Measurements from ENCODE around the gene PRR18. TPM values are rescaled to one million over a fixed set of nuclear protein-coding genes. Genes with fewer than 3 reads are reported as not detected.

The PRR18 gene
- total RNA-seq, 1 donor from 2014 or later = not detected

DNA sequence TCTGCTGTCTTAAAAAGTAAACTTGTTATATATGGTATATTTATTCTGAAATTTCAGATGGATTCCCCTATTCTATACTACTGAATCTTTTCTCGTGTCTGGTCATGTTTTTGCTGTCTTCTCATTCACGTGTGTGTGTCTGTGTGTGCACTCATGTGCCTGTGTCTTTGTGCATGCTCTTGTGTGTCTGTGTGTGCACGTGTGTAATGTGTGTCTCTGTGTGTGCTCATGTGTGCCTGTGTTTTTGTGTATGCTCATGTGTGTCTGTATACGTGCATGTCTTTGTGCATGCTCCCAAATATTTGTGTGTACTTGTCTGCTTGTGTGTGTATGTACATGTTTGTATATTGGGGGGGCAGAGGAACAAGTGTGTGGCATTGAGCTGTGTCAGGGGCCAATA lies 34.0 kb downstream of the PRR18 start:
- Mint-ChIP-seq H3K27me3 (ENCODE audit: unreplicated experiment) (peaks cover 29% of the 10 kb centered on the region), H3K36me3 (ENCODE audit: unreplicated experiment) (no peaks in the 10 kb centered on the region)

DNA sequence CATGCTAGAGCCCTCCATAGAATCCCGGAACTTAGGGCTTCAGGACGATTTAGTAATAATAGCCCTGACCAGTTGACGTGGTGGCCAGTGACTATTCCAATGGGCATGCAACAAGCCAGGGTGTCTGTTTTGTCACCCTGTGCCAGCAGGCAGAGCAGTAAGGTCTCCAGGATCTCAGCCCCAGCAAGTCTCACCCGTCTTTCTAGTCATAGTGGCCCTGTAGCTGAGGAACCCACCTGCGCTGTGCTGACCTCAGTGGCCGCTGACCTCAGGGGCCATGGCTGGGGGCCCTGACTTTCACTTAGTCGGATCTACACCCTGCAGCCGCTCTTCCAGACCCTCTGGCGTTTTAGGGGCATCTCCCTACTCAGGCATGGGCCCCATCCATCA lies 36.8 kb downstream of the PRR18 start:
- TF ChIP-seq CTCF (IDR thresholded peaks at IDR 0.05) = no peak
- H3K27ac Mint-ChIP-seq (ENCODE audit: unreplicated experiment) = no peak overlapping the region
- H3K27me3 Mint-ChIP-seq (ENCODE audit: unreplicated experiment) = peaks cover 23% of the 10 kb centered on the region

More for the DNA sequence above, 34.0 kb downstream of the PRR18 start:
- Mint-ChIP-seq H3K4me3 (ENCODE audit: unreplicated experiment) (no peak overlapping the region), H3K4me1 (ENCODE audit: unreplicated experiment) (no peaks in the 10 kb centered on the region), H3K9me3 (ENCODE audit: unreplicated experiment) (no peaks in the 10 kb centered on the region), H3K27ac (ENCODE audit: unreplicated experiment) (no peak overlapping the region)
- no peak for TF ChIP-seq CTCF (IDR thresholded peaks at IDR 0.05)
- DNase-seq (ENCODE audit: extremely low spot score, unreplicated experiment) = peak; percentile 46

GRCh38 chr6:166270706-166271375 lies 37.4 kb downstream of the PRR18 start:
- H3K9me3 Mint-ChIP-seq (ENCODE audit: unreplicated experiment) = no peaks in the 10 kb centered on the region
- DNase-seq (ENCODE audit: extremely low spot score, unreplicated experiment) = no peak
- no peaks in the 10 kb centered on the region for H3K4me1 Mint-ChIP-seq (ENCODE audit: unreplicated experiment)
- H3K27ac Mint-ChIP-seq (ENCODE audit: unreplicated experiment) = no peak overlapping the region
- no peaks in the 10 kb centered on the region for H3K36me3 Mint-ChIP-seq (ENCODE audit: unreplicated experiment)
- no peak overlapping the region for H3K4me3 Mint-ChIP-seq (ENCODE audit: unreplicated experiment)
- peaks cover 21% of the 10 kb centered on the region for H3K27me3 Mint-ChIP-seq (ENCODE audit: unreplicated experiment)
- TF ChIP-seq CTCF (IDR thresholded peaks at IDR 0.05) = no peak

More for the DNA sequence above, 36.8 kb downstream of the PRR18 start:
- Mint-ChIP-seq H3K36me3 (ENCODE audit: unreplicated experiment) (no peaks in the 10 kb centered on the region), H3K9me3 (ENCODE audit: unreplicated experiment) (no peaks in the 10 kb centered on the region), H3K4me3 (ENCODE audit: unreplicated experiment) (no peak overlapping the region), H3K4me1 (ENCODE audit: unreplicated experiment) (no peaks in the 10 kb centered on the region)
- DNase-seq (ENCODE audit: extremely low spot score, unreplicated experiment) = no peak

- Mint-ChIP-seq H3K4me3 (ENCODE audit: unreplicated experiment) (no peak overlapping the region), H3K27me3 (ENCODE audit: unreplicated experiment) (peaks cover 22% of the 10 kb centered on the region), H3K9me3 (ENCODE audit: unreplicated experiment) (no peaks in the 10 kb centered on the region), H3K4me1 (ENCODE audit: unreplicated experiment) (no peaks in the 10 kb centered on the region), H3K36me3 (ENCODE audit: unreplicated experiment) (no peaks in the 10 kb centered on the region), H3K27ac (ENCODE audit: unreplicated experiment) (no peak overlapping the region)
- no peak for TF ChIP-seq CTCF (IDR thresholded peaks at IDR 0.05)
- DNase-seq (ENCODE audit: extremely low spot score, unreplicated experiment) = no peak
Observed at GRCh38 chr6:166269301-166270039, 38.7 kb downstream of the PRR18 start.

GRCh38 chr6:166268431-166268830 lies 39.8 kb downstream of the PRR18 start:
- TF ChIP-seq CTCF (IDR thresholded peaks at IDR 0.05) = no peak
- H3K27ac Mint-ChIP-seq (ENCODE audit: unreplicated experiment) = no peak overlapping the region
- H3K9me3 Mint-ChIP-seq (ENCODE audit: unreplicated experiment) = no peaks in the 10 kb centered on the region
- H3K4me3 Mint-ChIP-seq (ENCODE audit: unreplicated experiment) = no peak overlapping the region
- DNase-seq (ENCODE audit: extremely low spot score, unreplicated experiment) = no peak
- H3K36me3 Mint-ChIP-seq (ENCODE audit: unreplicated experiment) = no peaks in the 10 kb centered on the region
- peaks cover 17% of the 10 kb centered on the region for H3K27me3 Mint-ChIP-seq (ENCODE audit: unreplicated experiment)
- H3K4me1 Mint-ChIP-seq (ENCODE audit: unreplicated experiment) = no peaks in the 10 kb centered on the region
